RWPE2 (cell line): ENCODE measurements around the gene PIEZO1.
"Not testable (repeated sequence)": the region's sequence is repeated elsewhere in the genome, so short reads cannot be mapped to it uniquely, and the experiment has no call there.

Experiments used
- ATAC-seq: fragments of 200-7000 bp; cut with Tn5 transposase; 3 replicates; pipeline ENCODE4 v1.9.1; 2021; ENCODE audit warnings: low read depth
- DNase-seq: peaks from one replicate; pipeline ENCODE4 v3.0.0-alpha.2; 2020; ENCODE audit warnings: low spot score
- H3K27ac ChIP-seq: fragments of 450-650 bp; 2 replicates; pipeline ENCODE4 v1.5.1; 2017; ENCODE audit warnings: mild to moderate bottlenecking; ENCODE audit not compliant: poor library complexity, severe bottlenecking
- H3K27me3 ChIP-seq: fragments of 250-450 bp; sonication (Bioruptor Pico); 2 replicates; pipeline ENCODE4 v1.5.1; 2021; ENCODE audit warnings: mild to moderate bottlenecking, moderate library complexity; ENCODE audit not compliant: insufficient read depth, poor library complexity, severe bottlenecking
- H3K36me3 ChIP-seq: fragments of 250-450 bp; sonication (Bioruptor Pico); 2 replicates; pipeline ENCODE4 v1.5.1; 2020; ENCODE audit warnings: low read depth, mild to moderate bottlenecking, moderate library complexity
- H3K4me1 ChIP-seq: fragments of 250-450 bp; sonication (Bioruptor Pico); 2 replicates; pipeline ENCODE4 v1.5.1; 2021; ENCODE audit warnings: mild to moderate bottlenecking, moderate library complexity; ENCODE audit not compliant: insufficient read depth, poor library complexity, severe bottlenecking
- H3K4me3 ChIP-seq: fragments of 250-450 bp; sonication (Bioruptor Pico); 2 replicates; pipeline ENCODE4 v1.5.1; 2021; ENCODE audit warnings: mild to moderate bottlenecking, moderate library complexity; ENCODE audit not compliant: severe bottlenecking
- H3K9me3 ChIP-seq: fragments of 250-450 bp; sonication (Bioruptor Pico); 2 replicates; pipeline ENCODE4 v1.5.1; 2021; ENCODE audit warnings: mild to moderate bottlenecking, moderate library complexity; ENCODE audit not compliant: severe bottlenecking
- CTCF ChIP-seq: fragments of 450-650 bp; IDR thresholded peaks from one replicate; pipeline ENCODE4 v1.5.1; 2017; ENCODE audit warnings: mild to moderate bottlenecking, moderate library complexity; ENCODE audit not compliant: poor library complexity, severe bottlenecking

PIEZO1 gene

GRCh38 chr16:88774544-88775393 is 10.3 kb downstream of the PIEZO1 start:
- Histone ChIP-seq H3K4me3 (no peak overlapping the region), H3K4me1 (peaks cover 15% of the 10 kb centered on the region), H3K27me3 (no peaks in the 10 kb centered on the region), H3K27ac (no peak overlapping the region), H3K9me3 (no peaks in the 10 kb centered on the region), H3K36me3 (0 out of 2 replicates have a peak, but pooled peaks cover 4% of the 10 kb centered on the region)
- TF ChIP-seq CTCF: no peak
- no peak for ATAC-seq
- DNase-seq: no peak

- no peak overlapping the region for H3K27ac ChIP-seq
- no peaks in the 10 kb centered on the region for H3K9me3 ChIP-seq
- no peak overlapping the region for H3K4me3 ChIP-seq
- ATAC-seq (no peak), DNase-seq (no peak)
- 0 out of 2 replicates have a peak, but pooled peaks cover 4% of the 10 kb centered on the region for H3K36me3 ChIP-seq
- H3K4me1 ChIP-seq: peaks cover 17% of the 10 kb centered on the region
- no peak for TF ChIP-seq CTCF
- no peaks in the 10 kb centered on the region for H3K27me3 ChIP-seq
Measured at GRCh38 chr16:88773812-88774291, 11.2 kb downstream of the PIEZO1 start.

GRCh38 chr16:88772871-88773811 is 11.9 kb downstream of the PIEZO1 start:
- H3K36me3 ChIP-seq: 0 out of 2 replicates have a peak, but pooled peaks cover 4% of the 10 kb centered on the region
- peak overlapping the region; percentile 11 for H3K27ac ChIP-seq
- no peaks in the 10 kb centered on the region for H3K27me3 ChIP-seq
- H3K4me1 ChIP-seq: peaks cover 17% of the 10 kb centered on the region
- H3K4me3 ChIP-seq: no peak overlapping the region
- H3K9me3 ChIP-seq: no peaks in the 10 kb centered on the region
- ATAC-seq: no peak
- DNase-seq: no peak
- no peak for TF ChIP-seq CTCF

- peaks cover 17% of the 10 kb centered on the region for H3K4me1 ChIP-seq
- H3K9me3 ChIP-seq, DNase-seq, H3K36me3 ChIP-seq, H3K4me3 ChIP-seq, ATAC-seq, H3K27me3 ChIP-seq: not testable (repeated sequence)
- peak overlapping the region; percentile 70 for H3K27ac ChIP-seq
Measured at GRCh38 chr16:88771781-88772180, 13.2 kb downstream of the PIEZO1 start.

GRCh38 chr16:88771294-88771772 is 13.7 kb downstream of the PIEZO1 start:
- Histone ChIP-seq H3K4me1 (peaks cover 17% of the 10 kb centered on the region), H3K9me3 (no peaks in the 10 kb centered on the region), H3K27ac (peak overlapping the region; percentile 70), H3K27me3 (no peaks in the 10 kb centered on the region), H3K36me3 (no peaks in the 10 kb centered on the region), H3K4me3 (no peak overlapping the region)
- no peak for TF ChIP-seq CTCF
- DNase-seq: no peak
- ATAC-seq: no peak
